HG02884 (cell line): ENCODE measurements around the gene SIPA1L2.
"Not testable (repeated sequence)": the region's sequence is repeated elsewhere in the genome, so short reads cannot be mapped to it uniquely, and the experiment has no call there.

Experiments
- ATAC-seq: cut with Tn5 transposase; IDR thresholded peaks from one replicate; pipeline ENCODE4 v1.9.1; 2021; ENCODE audit warnings: mild to moderate bottlenecking, moderate library complexity; ENCODE audit not compliant: unreplicated experiment

SIPA1L2 gene

GRCh38 chr1:232620356-232620969, 9.5 kb downstream of the SIPA1L2 start:
- no peak for ATAC-seq

DNA sequence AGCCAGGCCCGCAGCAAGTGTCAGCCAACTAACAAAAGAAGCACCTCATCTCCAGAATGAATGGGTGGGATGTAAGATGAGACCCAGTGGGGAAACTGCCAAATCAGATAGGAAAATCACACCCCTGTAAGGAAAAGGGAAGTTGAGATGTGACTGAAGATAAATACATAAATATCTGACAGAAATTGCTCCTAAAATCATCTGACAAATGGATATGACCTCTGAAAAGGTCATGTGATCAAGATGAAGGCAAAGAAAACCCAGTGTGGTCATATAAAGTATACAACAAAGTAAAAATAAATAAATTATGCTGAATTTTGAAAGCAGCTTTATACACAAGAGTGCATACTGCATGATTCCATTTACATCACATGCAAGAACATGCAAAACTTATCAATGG, 12.7 kb downstream of the SIPA1L2 start:
- ATAC-seq: no peak

- ATAC-seq: no peak
These were observed 14.6 kb downstream of the SIPA1L2 start for GRCh38 chr1:232615306-232615800.

DNA sequence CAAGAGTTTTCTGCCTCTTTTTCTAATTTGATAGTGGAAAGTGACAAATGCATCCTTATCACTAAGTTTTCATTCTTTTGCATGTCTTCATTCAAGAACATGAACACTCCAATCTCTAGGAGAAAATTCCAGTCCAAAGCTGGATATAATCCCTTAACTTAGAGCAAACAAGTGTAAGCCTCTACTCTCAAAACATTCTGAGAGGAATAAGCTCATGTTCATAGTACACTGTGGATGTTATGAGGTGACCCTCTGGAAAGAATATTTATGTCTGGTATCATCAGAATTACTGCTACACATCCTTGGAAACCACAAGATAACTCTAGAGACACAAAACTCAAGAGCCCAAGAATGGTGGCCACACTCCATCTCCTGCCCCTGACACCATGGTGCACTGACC, 15.1 kb downstream of the SIPA1L2 start:
- no peak for ATAC-seq

DNA sequence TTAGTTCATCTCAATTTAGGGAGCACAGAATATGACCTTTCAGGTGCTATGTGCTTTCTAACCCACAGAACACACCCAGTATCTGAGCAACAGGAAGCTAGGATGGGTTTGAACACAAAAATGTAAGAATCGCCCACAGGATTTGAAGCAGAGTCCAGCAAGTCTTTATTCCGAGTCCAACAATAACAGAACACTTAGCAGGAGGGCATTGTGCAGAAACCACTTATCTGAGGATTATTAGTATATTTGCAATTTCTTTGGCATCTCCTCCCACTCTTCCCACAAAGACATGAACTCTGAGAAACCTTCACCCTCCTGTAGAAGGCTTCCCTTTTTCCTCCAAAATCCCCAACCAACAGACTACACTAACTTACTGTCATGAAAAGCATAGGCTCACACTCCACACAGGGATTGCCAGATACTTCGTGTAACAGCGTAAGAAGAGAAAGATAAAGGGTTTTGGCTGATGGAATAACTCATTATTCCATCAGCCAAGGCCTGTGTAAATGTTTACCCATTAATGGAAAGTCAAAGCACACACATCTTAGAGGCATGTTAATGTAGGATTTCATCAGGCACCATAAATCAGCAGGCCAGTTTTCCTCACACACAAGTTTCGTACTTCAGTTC, 16.1 kb downstream of the SIPA1L2 start:
- no peak for ATAC-seq

GRCh38 chr1:232612836-232613235, 17.1 kb downstream of the SIPA1L2 start:
- ATAC-seq: not testable (repeated sequence)

- ATAC-seq: no peak
These were observed 18.1 kb downstream of the SIPA1L2 start for GRCh38 chr1:232611834-232612233.

DNA sequence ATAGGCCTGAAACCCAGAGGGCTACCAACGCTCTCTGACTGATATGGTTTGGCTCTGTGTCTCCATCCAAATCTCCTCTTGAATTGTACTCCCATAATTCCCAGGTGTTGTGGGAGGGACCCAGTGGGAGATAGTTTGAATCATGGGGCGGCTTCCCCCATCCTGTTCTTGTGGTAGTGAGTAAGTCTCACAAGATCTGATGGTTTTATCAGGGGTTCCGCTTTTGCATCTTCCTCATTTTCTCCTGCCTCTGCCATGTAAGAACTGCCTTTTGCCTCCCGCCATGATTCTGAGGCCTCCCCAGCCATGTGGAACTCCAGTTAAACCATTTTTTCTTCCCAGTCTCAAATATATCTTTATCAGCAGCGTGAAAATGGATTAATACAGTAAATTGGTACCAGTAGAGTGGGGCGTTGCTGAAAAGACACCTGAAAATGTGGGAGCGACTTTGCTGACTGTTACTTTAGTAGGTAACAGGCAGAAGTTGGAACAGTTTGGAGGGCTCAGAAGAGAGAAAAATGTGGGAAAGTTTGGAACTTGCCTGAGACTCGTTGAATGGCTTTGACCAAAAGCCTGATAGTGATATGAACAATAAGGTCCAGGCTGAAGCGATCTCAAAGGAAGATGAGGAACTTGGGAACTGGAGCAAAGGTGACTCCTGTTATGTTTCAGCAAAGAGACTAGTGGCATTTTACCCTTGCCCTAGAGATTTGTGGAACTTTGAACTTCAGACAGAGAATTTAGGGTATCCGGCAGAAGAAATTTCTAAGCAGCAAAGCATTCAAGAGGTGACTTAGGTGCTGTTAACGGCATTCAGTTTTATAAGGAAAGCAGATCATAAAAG, 18.8 kb downstream of the SIPA1L2 start:
- ATAC-seq: not testable (repeated sequence)

DNA sequence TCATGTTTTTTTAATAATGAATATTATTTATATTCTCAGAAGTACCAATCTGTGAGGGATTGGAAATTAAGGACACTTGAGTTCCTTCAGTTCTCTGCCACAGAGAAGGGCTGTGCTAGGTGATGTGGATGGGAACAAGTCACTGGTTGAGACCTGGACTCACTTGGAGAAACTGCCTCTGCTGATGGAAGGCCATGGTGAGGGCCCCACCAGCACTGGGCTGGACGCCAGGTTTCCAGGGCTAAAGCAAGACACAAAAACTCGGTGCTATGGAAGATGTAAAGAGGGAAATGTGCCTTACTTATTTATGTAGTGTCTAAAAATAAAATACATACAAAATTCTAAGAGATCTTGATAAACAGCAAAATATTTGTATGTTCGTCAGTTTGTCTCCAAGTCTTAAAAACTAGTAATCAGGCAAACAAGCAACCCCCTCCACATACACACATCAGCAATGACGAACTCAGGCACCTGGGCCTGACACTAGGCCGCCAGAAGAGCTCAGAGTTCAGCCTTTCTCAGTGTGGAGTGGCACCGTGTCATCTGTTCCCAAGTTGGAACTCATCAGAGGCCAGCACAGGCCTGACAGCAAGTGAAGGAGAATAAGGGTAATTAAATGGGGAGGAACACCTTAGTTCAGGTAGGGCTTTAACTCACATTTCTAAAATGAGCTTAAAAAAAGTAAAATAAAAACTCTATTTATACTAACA, 19.6 kb downstream of the SIPA1L2 start:
- no peak for ATAC-seq

DNA sequence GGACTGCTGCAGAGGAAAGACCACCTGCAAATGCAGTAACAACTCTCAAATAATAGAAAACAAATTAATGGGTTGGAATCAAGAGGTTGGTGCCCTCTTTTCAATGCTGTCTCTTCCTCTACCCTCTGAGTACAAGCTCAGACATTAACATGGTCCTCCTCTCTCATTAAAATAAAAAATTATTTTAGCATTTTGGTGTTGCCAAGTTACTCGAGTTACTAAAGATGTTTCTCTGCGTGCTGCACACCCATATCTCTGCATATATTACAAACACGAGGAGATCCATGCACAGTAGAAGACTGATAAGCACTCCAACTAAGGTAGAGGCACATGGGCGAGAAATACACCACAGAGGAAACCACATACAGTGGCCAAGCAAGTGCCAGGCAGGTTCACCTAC, 21.5 kb downstream of the SIPA1L2 start:
- no peak for ATAC-seq

GRCh38 chr1:232602622-232603021, 27.3 kb downstream of the SIPA1L2 start:
- no peak for ATAC-seq

GRCh38 chr1:232600424-232601258, 29.3 kb downstream of the SIPA1L2 start:
- ATAC-seq: no peak

GRCh38 chr1:232599178-232600041, 30.5 kb downstream of the SIPA1L2 start:
- peak; percentile 57 for ATAC-seq

DNA sequence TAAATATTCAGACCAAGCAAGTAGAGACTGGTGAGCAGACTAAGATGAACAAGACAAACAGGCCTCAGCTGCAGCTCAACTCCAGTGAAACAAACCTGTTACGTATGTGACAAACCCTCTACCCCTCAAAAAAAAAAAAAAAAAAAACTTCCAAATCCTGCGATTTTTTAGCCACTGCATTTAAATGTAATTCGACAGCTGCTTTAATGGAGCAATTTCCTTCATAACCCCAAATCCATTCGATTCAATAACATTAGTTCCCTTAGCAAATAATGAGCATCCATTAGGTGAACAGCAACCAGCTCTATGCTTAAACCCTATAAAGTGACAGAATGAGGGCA, 31.1 kb downstream of the SIPA1L2 start:
- no peak for ATAC-seq

DNA sequence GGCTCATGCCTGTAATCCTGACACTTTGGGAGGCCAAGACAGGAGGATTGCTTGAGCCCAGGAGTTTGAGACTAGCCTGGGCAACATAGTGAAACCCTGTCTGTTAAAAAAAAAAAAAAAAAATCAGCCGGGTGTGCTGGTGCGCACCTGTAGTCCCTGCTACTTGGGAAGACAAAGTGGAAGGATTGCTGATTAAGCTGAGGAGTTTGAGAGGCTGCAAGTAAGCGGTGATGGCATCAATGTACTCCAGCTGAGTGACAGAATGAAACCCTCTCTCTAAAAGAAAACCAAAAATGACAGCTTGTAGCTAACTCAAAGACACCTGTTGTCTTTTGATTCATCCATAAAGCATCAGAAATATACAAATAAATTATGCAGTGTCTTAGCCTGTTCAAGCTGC, 31.8 kb downstream of the SIPA1L2 start:
- no peak for ATAC-seq

DNA sequence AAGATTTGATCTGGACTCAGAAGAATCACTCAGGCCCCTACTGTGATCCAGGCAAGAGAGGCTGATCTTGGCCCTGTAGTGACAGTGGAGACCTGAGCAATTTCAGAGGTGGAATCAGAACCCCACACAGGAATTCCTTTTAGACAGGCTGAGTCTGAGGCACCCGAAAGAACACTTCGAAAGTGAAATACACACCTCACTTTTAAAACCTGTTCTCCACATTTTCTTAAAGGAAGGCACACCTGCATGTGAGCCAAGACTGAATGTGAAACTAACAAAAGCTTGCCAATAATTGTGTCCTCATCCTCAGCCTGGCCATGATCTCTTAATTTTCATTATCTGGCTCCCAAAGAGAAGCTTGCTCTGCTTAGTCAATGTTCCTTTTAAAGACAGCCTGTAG, 32.2 kb downstream of the SIPA1L2 start:
- peak; percentile 41 for ATAC-seq

DNA sequence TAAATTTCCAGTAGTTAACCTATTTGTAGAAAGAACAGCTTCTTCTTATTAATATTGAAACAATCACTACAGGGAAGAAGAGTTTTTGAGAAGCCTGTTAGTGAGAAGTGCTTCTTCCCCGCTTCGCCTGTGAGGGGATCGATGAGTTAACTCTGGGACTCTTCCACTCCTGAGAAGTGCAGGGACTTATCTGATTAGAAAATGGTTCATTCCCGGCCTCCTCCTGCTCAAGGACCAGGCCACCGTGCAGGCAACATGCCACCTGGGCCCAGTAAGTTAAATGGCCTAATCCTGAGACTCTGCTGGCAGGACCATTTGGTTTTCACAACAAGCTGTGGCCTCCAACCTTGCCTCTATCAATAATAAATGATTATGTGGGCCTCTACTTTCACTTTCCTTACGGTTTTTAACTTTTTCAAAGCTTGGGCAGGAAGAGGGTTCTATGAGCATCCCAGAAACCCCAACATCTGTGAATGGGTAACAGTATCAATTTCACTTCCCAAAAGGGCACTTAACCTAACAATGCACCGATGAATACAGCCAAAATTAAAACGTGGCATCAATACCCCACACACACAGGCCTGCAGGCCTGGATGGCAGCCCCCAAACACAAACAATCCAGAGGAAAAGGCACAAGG, 33.1 kb downstream of the SIPA1L2 start:
- ATAC-seq: no peak

- ATAC-seq: no peak
These were observed 34.9 kb downstream of the SIPA1L2 start for GRCh38 chr1:232594768-232595698.
